Activated naive CD4-positive, alpha-beta T cell treated with Interleukin-2 at 50 U/mL for 16 hours (primary cell): Measurements from ENCODE around the gene OR13C4.
"Not testable (repeated sequence)": the region's sequence is repeated elsewhere in the genome, so short reads cannot be mapped to it uniquely, and the experiment has no call there.

ENCODE experiments used
- DNase-seq: peaks from one replicate; pipeline ENCODE4 v3.0.0-alpha.2; 2020

OR13C4 gene

DNA sequence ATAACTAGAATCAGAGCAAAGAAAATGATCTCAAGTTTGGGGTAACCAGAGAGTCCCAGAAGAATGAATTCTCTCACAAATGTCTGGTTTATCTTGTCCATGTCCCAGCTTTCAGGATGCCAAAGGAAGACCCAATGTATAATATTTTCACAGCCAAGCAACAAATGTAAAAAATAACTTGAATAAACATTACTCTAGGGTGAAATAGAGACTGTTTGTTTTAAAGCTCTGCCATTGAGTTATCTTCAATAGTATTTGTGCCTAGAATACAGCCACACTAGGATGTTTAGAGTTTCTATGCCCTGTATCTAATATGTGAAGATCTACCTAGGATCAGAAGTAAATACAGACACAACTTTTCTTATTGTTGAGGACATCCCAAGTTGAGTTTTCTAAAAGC lies at the start of gene OR13C4:
TSS of gene OR13C4 (minus strand) at position 101 of the 400 bp plus-strand sequence. CDS start at position 101, 0 bp downstream.
- DNase-seq = no peak

DNA sequence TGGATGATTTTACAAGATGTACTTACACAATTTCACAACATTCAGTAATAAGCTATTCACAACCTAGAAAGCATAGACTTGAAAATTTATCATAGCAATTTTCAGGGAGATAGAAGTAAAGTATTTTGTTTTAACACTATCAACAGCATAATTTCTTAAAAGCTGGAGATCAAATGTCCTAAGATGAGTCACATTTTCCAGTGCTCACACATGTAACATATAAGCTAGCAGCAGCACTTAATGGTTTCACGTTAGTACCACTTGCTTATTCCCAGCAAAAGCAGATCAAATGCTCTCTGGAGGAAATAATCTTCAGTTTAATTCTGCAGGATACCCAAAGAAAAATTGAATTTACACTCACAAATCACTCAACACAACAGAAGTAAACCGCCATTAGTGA lies 48.4 kb upstream of the OR13C4 start:
- no peak for DNase-seq

DNA sequence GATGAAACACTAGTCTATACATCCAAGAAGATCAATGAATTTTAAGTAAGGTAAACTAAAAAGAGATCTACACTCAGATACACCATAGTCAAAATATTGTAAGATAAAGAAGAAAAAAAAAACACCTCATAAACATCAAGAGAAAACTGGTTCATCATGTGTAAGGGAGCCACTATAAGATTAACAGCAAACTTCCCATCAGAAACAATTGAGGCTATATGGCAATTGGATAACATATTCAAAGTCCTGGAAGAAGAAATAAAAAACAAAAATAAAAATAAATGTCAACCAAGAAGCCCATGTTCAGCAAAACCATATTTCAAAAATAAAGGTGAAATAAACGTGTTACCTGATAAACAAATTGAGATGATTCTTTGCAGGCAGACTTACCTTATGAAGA lies 45.6 kb upstream of the OR13C4 start:
- DNase-seq = no peak

DNA sequence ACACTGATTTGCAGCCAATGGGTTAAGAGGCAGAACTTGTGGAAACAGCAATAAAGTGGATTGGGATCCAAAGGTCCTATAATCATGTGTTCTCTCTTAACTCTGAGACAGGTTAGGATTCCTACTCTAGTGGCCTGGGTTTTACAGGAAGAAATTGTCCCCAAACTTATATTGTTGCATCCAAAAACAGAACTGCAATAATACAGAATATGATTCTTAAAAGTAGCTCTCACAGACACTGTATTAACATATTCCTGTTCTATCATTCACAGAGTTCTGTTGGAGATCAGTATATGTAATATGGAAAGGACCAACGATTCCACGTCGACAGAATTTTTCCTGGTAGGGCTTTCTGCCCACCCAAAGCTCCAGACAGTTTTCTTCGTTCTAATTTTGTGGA lies 41.9 kb upstream of the OR13C4 start, which contains the start of gene OR13C8:
TSS of gene OR13C8 (plus strand) at position 301 of the 400 bp plus-strand sequence. CDS start at position 301, 0 bp downstream.
- no peak for DNase-seq

DNA sequence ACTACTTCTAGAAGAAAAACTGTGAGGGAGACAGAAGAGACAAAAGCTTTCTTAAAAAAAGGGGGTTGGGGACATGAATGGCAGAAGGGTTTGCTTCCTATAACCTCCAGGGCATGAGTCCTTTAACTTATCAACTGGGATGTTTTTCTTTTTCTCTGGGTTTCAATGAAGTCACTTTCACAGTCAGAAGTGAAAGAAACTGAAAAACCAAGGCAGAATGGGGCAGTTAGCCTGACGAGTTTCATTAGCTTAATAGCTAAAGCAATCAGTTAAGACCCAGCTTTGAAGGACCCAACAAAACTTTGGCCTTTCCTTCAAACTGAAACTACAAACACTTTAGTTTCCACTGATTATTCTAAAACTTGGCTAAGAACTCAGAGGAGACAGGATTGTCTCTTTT lies 37.3 kb upstream of the OR13C4 start:
- DNase-seq = no peak

DNA sequence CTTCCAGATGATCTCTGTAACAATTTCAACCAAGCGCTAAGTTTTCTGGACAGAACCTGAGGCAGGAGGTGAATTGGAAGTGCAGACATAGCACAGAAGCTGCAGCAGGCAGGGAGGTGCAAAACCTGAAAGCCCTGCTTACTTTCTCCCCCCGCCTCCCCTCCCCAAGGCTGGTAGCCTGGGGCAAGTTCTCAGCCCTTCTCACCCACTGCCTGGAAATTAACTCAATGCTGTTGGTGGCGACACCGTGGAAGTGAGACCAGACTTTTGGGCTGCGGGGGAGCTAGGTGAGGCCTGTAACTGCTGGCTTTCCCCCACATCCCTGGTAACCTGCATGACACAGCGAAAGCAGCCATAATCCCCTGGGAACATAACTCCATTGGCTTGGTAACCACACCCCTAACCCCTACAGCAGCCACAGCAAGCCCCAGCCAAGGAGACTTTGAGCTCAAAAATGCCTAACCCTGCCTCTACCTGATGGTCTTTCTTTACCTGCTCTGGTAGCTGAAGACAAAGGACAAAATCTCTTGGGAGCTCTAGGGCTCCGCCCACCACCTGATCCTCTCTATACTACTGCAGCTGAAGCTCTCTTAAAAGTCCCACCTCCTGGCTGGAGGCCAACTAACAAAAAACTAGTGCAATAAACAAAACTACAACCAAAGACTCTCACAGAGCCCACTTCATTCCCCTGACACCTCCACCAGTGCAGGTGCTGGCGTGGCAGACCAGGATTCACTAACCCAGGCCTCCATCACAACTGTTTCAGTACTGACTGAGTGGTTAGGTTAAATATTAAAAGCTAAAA lies 30.0 kb upstream of the OR13C4 start:
- DNase-seq = no peak

DNA sequence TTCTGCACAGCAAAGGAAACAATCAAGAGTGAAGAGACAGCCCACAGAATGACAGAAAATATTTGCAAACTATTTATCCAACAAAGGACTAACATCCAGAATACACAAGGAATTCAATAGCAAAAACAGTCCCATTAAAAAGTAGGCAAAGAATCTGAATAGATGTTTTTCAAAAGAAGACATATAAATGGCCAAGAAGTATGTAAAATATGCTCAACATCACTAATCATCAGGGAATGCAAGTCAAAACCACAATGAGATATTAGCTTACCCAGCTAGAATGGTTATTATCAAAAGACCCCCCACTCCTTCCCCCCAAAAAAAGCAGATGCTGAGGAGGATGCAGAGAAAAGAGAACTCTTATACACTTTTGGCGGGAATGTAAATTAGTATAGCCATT lies 28.5 kb upstream of the OR13C4 start:
- DNase-seq = no peak

DNA sequence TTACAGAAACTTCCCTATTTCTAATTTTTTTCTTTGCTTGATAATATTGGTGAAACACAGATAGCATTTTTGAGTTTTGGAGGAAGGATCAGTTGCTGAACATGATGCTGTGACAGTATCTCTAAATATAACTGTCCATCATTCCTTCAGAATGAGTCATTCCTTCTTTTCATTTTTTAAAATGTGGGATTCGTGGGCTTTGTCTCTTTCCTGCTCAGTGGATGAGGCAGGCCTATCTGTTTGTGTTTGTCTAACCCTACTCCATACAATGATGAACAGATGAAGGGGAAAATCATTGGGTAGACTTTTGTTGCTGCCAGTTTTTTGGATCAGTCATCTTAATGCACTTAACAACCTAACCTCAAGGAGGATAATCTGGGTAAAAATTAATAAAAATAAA lies 26.3 kb upstream of the OR13C4 start:
- no peak for DNase-seq

DNA sequence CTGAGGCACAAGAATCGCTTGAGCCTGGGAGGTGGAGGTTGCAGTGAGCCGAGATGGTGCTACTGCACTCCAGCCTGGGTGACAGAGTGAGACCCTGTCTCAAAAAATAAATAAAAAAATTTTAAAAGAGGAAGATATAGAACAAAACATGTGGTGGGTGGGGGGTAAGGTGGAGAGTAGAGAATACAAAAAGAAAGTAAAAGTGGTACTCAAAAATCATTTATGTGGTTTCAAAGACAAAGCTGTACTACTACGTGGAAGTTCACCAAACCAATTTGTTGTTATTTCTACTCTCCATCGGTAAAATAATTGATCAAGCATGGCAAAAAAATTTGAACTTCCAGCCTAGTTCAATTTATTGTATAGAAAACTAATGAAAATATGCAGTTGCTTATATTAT lies 17.6 kb upstream of the OR13C4 start:
- DNase-seq = no peak

DNA sequence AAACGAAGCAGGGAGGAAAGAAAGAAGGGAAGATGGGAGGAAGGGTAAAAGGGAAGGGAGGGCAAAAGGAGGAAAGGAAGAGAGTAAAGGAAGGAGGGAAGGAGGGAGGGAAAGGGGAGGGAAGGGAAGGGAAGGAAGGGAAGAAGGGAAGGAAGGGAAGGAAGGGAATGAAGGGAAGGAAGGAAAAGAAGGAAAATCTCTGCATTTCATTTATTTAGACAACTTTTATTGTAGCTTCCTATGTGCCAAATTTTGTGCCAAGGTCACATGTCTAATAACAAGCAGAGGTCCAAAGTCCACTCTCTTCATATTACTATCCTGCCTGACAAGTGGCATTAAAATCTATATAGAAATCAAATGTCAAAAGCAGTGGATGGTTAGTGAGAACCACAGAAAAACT lies 12.3 kb upstream of the OR13C4 start:
- no peak for DNase-seq

DNA sequence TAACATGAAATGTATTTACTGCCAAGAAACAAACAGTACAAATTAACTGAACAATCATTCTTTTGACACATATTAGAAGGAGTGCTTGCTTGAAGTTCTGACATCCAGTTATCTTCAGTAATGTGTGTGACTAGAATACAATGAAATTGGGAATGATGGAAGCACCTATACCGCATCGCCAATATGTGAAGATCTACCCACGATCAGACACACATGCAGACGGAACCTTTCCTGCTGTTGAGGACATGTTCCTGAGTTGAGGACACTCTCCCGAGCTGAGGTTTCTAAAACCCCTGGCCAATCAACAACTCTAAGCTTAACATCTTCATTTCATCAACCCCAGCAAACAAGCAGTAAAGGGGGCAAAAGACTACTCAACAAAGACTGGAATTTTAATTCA lies 9.7 kb upstream of the OR13C4 start, which contains the start of gene OR13C3:
TSS of gene OR13C3 (minus strand) at position 101 of the 400 bp plus-strand sequence. CDS start 133 bp downstream, outside the sequence.
- DNase-seq = no peak

DNA sequence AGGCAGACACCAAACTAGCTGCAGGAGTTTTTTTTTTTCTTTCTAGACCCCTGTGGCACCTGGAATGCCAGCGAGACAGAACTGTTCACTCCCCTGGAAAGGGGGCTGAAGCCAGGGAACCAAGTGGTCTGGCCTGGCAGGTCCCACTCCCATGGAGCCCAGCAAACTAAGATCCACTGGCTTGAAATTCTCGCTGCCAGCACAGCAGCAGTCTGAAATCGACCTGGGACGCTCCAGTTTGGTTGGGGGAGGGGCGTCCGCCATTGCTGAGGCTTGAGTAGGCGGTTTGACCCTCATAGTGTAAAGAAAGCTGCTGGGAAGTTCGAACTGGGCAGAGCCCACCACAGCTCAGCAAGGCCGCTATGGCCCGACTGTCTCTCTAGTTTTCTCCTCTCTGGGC lies 6.8 kb downstream of the OR13C4 start:
- DNase-seq = not testable (repeated sequence)

DNA sequence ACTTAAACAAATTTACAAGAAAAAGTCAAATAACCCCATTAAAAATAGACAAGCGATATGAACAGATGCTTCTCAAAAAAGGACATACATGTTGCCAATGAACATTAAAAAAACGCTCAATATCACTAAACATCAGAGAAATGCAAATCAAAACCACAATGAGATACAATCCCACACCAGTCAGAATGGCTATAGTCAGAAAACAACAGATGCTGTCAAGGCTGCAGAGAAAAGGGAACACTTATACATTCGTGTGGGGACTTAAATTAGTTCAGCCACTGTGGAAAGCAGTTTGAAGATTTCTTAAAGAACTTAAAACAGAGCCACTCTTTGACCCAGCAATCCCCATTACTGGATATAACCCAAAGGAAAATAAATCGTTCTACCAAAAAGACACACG lies 12.1 kb downstream of the OR13C4 start:
- DNase-seq = no peak

DNA sequence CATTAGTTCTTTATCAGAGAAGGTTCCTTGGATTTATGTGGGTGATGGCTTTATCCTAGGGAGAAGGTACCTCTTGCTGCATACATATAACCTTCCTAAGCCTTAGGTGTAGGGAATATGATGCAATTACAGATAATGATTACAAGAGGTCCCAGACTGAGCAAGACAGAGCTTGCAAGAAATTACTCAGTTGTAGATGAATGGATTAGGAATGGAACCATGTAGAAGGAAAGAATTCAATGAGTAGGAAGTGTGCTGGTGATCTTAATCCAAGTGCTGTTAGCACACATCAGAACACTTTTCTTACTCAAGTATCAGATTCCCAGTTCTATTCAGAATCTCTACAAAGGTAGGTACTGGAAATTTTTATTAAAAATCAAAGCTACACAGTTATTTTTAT lies 20.4 kb downstream of the OR13C4 start:
- DNase-seq = no peak

DNA sequence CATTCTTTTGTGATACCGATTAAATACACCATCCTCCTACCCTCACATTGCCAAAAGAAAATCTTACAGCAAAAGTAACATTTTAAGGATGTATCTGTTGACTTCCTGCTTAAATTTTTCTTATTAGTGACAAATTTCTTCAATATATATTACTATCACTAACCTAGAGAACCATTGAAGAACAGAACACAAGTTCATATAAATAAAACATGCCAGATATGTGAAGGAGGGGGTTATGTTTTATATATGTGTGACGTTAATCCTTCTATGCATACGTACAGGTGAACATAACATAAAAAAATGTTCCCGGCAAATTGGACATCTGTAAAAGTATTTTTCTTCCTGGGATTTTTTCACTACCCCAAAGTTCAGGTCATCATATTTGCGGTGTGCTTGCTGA lies 23.0 kb downstream of the OR13C4 start, which contains the start of gene OR13F1:
TSS of gene OR13F1 (plus strand) at position 301 of the 400 bp plus-strand sequence. CDS start at position 301, 0 bp downstream.
- no peak for DNase-seq

DNA sequence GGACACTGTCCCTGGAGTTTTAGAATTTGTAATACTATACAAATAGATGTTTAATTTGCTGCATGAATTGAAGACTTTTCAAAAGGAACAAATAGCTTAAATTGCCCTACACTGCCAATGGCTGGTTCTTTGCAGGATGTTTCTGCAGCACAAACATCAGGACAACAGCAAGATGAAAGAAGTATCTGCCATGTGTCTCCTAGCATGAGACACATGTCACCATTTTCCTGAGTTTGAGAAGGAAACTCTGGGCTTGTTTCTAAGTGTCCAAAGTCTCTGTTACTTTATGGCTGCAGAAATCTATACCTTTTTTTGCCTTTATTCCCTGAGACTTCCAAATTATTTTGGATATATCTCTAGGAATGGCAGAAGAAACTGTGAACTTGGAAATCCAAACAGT lies 23.6 kb downstream of the OR13C4 start:
- no peak for DNase-seq

DNA sequence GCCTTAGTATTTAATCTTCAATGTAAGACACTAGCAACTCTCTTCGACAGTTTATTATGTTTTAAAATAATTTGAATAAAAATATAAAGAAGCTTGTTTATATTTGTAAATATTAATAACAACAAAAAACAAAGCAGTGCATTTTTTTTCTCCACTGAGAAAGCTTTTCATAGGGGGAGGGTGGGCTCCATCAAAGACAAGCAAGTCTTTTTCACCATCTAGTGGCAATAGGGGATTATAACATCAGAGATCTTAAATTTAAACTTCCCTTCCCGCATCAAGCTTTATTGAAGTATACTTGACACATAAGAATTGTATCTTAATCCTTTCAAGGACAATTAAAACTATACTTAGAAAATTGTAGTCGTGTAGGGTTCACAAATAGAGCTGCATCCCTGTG lies 32.2 kb downstream of the OR13C4 start:
- DNase-seq = no peak

DNA sequence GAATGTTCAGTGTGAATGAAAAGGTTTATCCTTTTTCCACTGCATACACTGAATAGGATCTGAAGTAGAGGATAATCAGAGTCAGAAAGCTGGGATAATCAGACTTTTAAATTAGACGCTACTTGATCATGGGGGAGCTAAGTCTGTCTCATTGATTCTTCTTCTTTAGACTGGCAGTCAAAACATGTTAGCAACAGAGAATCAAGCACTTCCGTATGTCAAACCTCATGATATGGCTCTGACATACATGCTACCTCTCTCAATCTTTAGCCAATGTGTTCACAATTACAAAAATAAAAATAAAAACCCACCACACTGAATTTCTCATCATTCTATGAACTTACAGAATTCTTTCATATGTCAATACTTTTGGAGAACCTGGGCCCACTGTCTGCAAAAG lies 42.0 kb downstream of the OR13C4 start:
- no peak for DNase-seq

DNA sequence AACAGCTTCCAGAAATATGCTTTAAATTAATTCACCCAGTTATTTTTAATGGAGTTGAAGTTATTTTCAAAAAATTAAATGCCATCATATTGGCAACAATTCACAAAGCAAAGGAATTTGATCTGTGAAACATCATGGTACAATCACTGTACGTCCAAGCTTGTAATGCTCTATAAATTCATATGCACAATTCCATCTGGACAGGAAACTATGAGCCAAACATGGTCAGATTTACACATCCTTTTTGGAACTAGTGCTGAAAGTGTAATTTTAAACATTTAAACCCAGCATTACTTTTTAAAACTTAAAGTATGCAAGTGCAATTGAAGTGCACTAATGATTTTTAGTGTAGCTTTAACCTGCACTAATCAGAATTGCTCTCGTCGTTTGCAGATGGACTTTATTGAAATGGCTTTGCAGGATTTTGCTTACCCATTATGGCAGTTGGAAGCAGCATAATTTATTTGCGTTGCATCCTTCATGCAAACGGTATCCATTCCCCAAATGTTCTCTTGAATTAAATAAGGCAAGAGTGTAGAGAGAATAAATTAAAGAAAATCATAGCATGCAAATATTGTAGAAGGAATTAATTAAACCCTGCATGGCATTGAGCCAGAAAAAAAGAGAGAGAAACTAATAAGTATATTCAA lies 44.0 kb downstream of the OR13C4 start:
- DNase-seq = no peak
